ENCODE data around the gene ZC3H13. TPM values are rescaled to one million over a fixed set of nuclear protein-coding genes. Genes with fewer than 3 reads are reported as not detected.

Gene ZC3H13
- total RNA-seq, 1 experiment from 2014 or later = 9.5 TPM

- no peaks in the 10 kb centered on the region for H3K4me1 ChIP-seq (ENCODE audit: insufficient read depth, low read length)
- no peak overlapping the region for H3K4me3 ChIP-seq (ENCODE audit: low read length)
- no peaks in the 10 kb centered on the region for H3K36me3 ChIP-seq (ENCODE audit: low read depth, low read length)
- no peak overlapping the region for H3K27ac ChIP-seq (ENCODE audit: low read length)
- no peaks in the 10 kb centered on the region for H3K79me2 ChIP-seq (ENCODE audit: low read length)
- no peaks in the 10 kb centered on the region for H3K9me2 ChIP-seq (replicated peaks; ENCODE audit: low read length)
- CTCF ChIA-PET = no interaction called here
- TF ChIP-seq EZH2phosphoT487 (IDR thresholded peaks at IDR 0.05; ENCODE audit: borderline replicate concordance, low read length) (no peak), CTCF (conservative IDR thresholded peaks at IDR 0.05; ENCODE audit: low read depth, low read length) (no peak), EZH2 (IDR thresholded peaks at IDR 0.05; ENCODE audit: low read length, unreplicated experiment) (no peak)
- BruUV-seq (replicated peaks) = no TSS peak
- no peaks in the 10 kb centered on the region for H4K20me1 ChIP-seq (ENCODE audit: low read length)
- no peaks in the 10 kb centered on the region for H3F3A ChIP-seq (ENCODE audit: low read length, unreplicated experiment)
- no peaks in the 10 kb centered on the region for H3K9me3 ChIP-seq (ENCODE audit: low read length)
- intact Hi-C loops (cut with micrococcal nuclease) = no loop called here
- no peak overlapping the region for H3K9ac ChIP-seq (ENCODE audit: low read length)
- H3K27me3 ChIP-seq (ENCODE audit: low read length) = no peaks in the 10 kb centered on the region
- no peak for DNase-seq
- H2AFZ ChIP-seq (ENCODE audit: low read length) = no peak overlapping the region
- no peak for ATAC-seq
- POLR2A ChIA-PET (ENCODE audit: unreplicated experiment) = no interaction called here
- no peak overlapping the region for H3K4me2 ChIP-seq (ENCODE audit: low read length)
These were observed 33.9 kb upstream of the ZC3H13 start for GRCh38 chr13:46086421-46086922.

GRCh38 chr13:46085737-46086136 lies 33.2 kb upstream of the ZC3H13 start:
- ATAC-seq (no peak), DNase-seq (no peak)
- Histone ChIP-seq H4K20me1 (ENCODE audit: low read length) (no peaks in the 10 kb centered on the region), H3K27me3 (ENCODE audit: low read length) (no peaks in the 10 kb centered on the region), H3F3A (ENCODE audit: low read length, unreplicated experiment) (no peaks in the 10 kb centered on the region), H3K36me3 (ENCODE audit: low read depth, low read length) (no peaks in the 10 kb centered on the region), H3K9me2 (replicated peaks; ENCODE audit: low read length) (no peaks in the 10 kb centered on the region), H3K27ac (ENCODE audit: low read length) (no peak overlapping the region), H2AFZ (ENCODE audit: low read length) (no peak overlapping the region), H3K4me3 (ENCODE audit: low read length) (no peak overlapping the region), H3K4me2 (ENCODE audit: low read length) (no peak overlapping the region), H3K9me3 (ENCODE audit: low read length) (no peaks in the 10 kb centered on the region), H3K9ac (ENCODE audit: low read length) (no peak overlapping the region), H3K79me2 (ENCODE audit: low read length) (no peaks in the 10 kb centered on the region), H3K4me1 (ENCODE audit: insufficient read depth, low read length) (no peaks in the 10 kb centered on the region)
- no TSS peak for BruUV-seq (replicated peaks)
- intact Hi-C loops (cut with micrococcal nuclease) = no loop called here
- TF ChIP-seq EZH2 (IDR thresholded peaks at IDR 0.05; ENCODE audit: low read length, unreplicated experiment) (no peak), CTCF (conservative IDR thresholded peaks at IDR 0.05; ENCODE audit: low read depth, low read length) (no peak), EZH2phosphoT487 (IDR thresholded peaks at IDR 0.05; ENCODE audit: borderline replicate concordance, low read length) (no peak)
- ChIA-PET CTCF (no interaction called here), POLR2A (ENCODE audit: unreplicated experiment) (interaction anchor here (0.7 kb wide), 1 partner anchor 1548 kb away, joined by 5 read pairs; no protein-coding TSS in a partner anchor)

GRCh38 chr13:46082324-46082723 lies 29.8 kb upstream of the ZC3H13 start:
- CTCF ChIA-PET = no interaction called here
- POLR2A ChIA-PET (ENCODE audit: unreplicated experiment) = no interaction called here
- no TSS peak for BruUV-seq (replicated peaks)

More at GRCh38 chr13:46082324-46082723, 29.8 kb upstream of the ZC3H13 start:
- intact Hi-C loops (cut with micrococcal nuclease) = no loop called here
- H3K4me1 ChIP-seq (ENCODE audit: insufficient read depth, low read length) = no peaks in the 10 kb centered on the region
- H3K9me2 ChIP-seq (replicated peaks; ENCODE audit: low read length) = no peaks in the 10 kb centered on the region
- no peak overlapping the region for H2AFZ ChIP-seq (ENCODE audit: low read length)
- H3K79me2 ChIP-seq (ENCODE audit: low read length) = no peaks in the 10 kb centered on the region
- no peak overlapping the region for H3K9ac ChIP-seq (ENCODE audit: low read length)
- H3K4me3 ChIP-seq (ENCODE audit: low read length) = no peak overlapping the region
- no peaks in the 10 kb centered on the region for H3K27me3 ChIP-seq (ENCODE audit: low read length)
- TF ChIP-seq EZH2 (IDR thresholded peaks at IDR 0.05; ENCODE audit: low read length, unreplicated experiment) (no peak), EZH2phosphoT487 (IDR thresholded peaks at IDR 0.05; ENCODE audit: borderline replicate concordance, low read length) (no peak), CTCF (conservative IDR thresholded peaks at IDR 0.05; ENCODE audit: low read depth, low read length) (no peak)
- H3K27ac ChIP-seq (ENCODE audit: low read length) = no peak overlapping the region
- H3K9me3 ChIP-seq (ENCODE audit: low read length) = no peaks in the 10 kb centered on the region
- no peak overlapping the region for H3K4me2 ChIP-seq (ENCODE audit: low read length)
- no peaks in the 10 kb centered on the region for H3F3A ChIP-seq (ENCODE audit: low read length, unreplicated experiment)
- DNase-seq = no peak
- no peak for ATAC-seq
- no peaks in the 10 kb centered on the region for H3K36me3 ChIP-seq (ENCODE audit: low read depth, low read length)
- no peaks in the 10 kb centered on the region for H4K20me1 ChIP-seq (ENCODE audit: low read length)
